HEK293 (cell line): ENCODE measurements around the gene SEMA3A.

Source experiments
- CTCF ChIA-PET: fragments of 350-600 bp; formaldehyde crosslinking; extraction: SDS; loops from one replicate; lab custom pipeline; 2021; ENCODE audit warnings: antibody characterized with exemption; lab: Yijun Ruan, JAX
- POLR2A ChIA-PET: fragments of 300-600 bp; formaldehyde crosslinking; extraction: SDS; loops from one replicate; lab custom pipeline; 2020; ENCODE audit warnings: antibody characterized with exemption, inconsistent platforms; lab: Yijun Ruan, JAX
- H3K27ac ChIP-seq: fragments of 200-500 bp; sonication (Bioruptor generic); 2 replicates; pipeline ENCODE4 v1.5.1; 2014; ENCODE audit warnings: low read depth, low read length, control low read depth, inconsistent platforms; ENCODE audit errors: extremely low read depth
- H3K36me3 ChIP-seq, 2 experiments: fragments of 200-500 bp in 1 of 2; sonication (Bioruptor generic) in 1 of 2; 1 replicate in 1 of 2; 2 replicates in 1 of 2; pipeline ENCODE4 v1.5.1; 2014 to 2017; ENCODE audit warnings: inconsistent platforms in 2 of 2, low read length in 2 of 2; ENCODE audit not compliant: control insufficient read depth in 2 of 2, insufficient read depth in 1 of 2
- H3K4me1 ChIP-seq: fragments of 200-500 bp; sonication (Bioruptor generic); 2 replicates; pipeline ENCODE4 v1.5.1; 2014; ENCODE audit warnings: mild to moderate bottlenecking, low read length, inconsistent platforms; ENCODE audit not compliant: control insufficient read depth, insufficient read depth
- H3K4me3 ChIP-seq: 2 replicates; pipeline ENCODE4 v1.5.1; 2011; ENCODE audit warnings: low read depth, mild to moderate bottlenecking, control low read depth, low read length, moderate library complexity
- H3K9me3 ChIP-seq: fragments of 200-500 bp; sonication (Bioruptor generic); 2 replicates; pipeline ENCODE4 v1.5.1; 2014; ENCODE audit warnings: low read depth, low read length, inconsistent platforms; ENCODE audit not compliant: control insufficient read depth, insufficient read depth
- BCL11B ChIP-seq: fragments of 450-650 bp; formaldehyde crosslinking; IDR thresholded peaks from 2 replicates; pipeline ENCODE4 v1.5.1; 2016; ENCODE audit warnings: low read depth, missing biosample characterization, missing genetic modification characterization
- WT1 ChIP-seq: fragments of 450-650 bp; formaldehyde crosslinking; IDR thresholded peaks from 2 replicates; pipeline ENCODE4 v1.5.1; 2016; ENCODE audit warnings: missing biosample characterization, missing genetic modification characterization
- ZBTB21 ChIP-seq: fragments of 450-650 bp; formaldehyde crosslinking; IDR thresholded peaks from 2 replicates; pipeline ENCODE4 v1.5.1; 2017; ENCODE audit warnings: missing biosample characterization, missing genetic modification characterization
- ZNF202 ChIP-seq: fragments of 450-650 bp; formaldehyde crosslinking; IDR thresholded peaks from 2 replicates; pipeline ENCODE4 v1.5.1; 2016; ENCODE audit warnings: missing biosample characterization, missing genetic modification characterization, borderline replicate concordance
- ZNF214 ChIP-seq: fragments of 450-650 bp; formaldehyde crosslinking; IDR thresholded peaks from 2 replicates; pipeline ENCODE4 v1.5.1; 2017; ENCODE audit warnings: missing biosample characterization, mild to moderate bottlenecking, missing genetic modification characterization, borderline replicate concordance
- ZNF324 ChIP-seq: fragments of 450-650 bp; formaldehyde crosslinking; IDR thresholded peaks from 2 replicates; pipeline ENCODE4 v1.5.1; 2016; ENCODE audit warnings: missing biosample characterization, missing genetic modification characterization
- ZNF404 ChIP-seq: fragments of 450-650 bp; formaldehyde crosslinking; IDR thresholded peaks from 2 replicates; pipeline ENCODE4 v1.5.1; 2017; ENCODE audit warnings: missing biosample characterization, missing genetic modification characterization
- ZNF423 ChIP-seq: fragments of 450-650 bp; formaldehyde crosslinking; IDR thresholded peaks from 2 replicates; pipeline ENCODE4 v1.5.1; 2016; ENCODE audit warnings: missing biosample characterization, missing genetic modification characterization
- ZNF621 ChIP-seq: fragments of 450-650 bp; formaldehyde crosslinking; IDR thresholded peaks from 2 replicates; pipeline ENCODE4 v1.5.1; 2017; ENCODE audit warnings: missing biosample characterization, missing genetic modification characterization
- ZNF629 ChIP-seq: fragments of 450-650 bp; formaldehyde crosslinking; IDR thresholded peaks from 2 replicates; pipeline ENCODE4 v1.5.1; 2017; ENCODE audit warnings: missing biosample characterization, missing genetic modification characterization
- ZNF654 ChIP-seq: fragments of 450-650 bp; formaldehyde crosslinking; IDR thresholded peaks from 2 replicates; pipeline ENCODE4 v1.5.1; 2016; ENCODE audit warnings: low read depth, missing biosample characterization, missing genetic modification characterization
- ZNF670 ChIP-seq: fragments of 450-650 bp; formaldehyde crosslinking; IDR thresholded peaks from 2 replicates; pipeline ENCODE4 v1.5.1; 2016; ENCODE audit warnings: missing biosample characterization, missing genetic modification characterization, low read depth
- ZSCAN30 ChIP-seq: fragments of 450-650 bp; IDR thresholded peaks from 2 replicates; pipeline ENCODE4 v1.5.1; 2018; ENCODE audit warnings: missing biosample characterization, mild to moderate bottlenecking, missing genetic modification characterization, moderate library complexity
- TF ChIP-seq, protein P1 (sequence below): fragments of 450-650 bp; IDR thresholded peaks from 2 replicates; pipeline ENCODE4 v1.5.1; 2018; ENCODE audit warnings: missing biosample characterization, mild to moderate bottlenecking, missing genetic modification characterization
- TF ChIP-seq, protein P2 (sequence below): fragments of 450-650 bp; formaldehyde crosslinking; IDR thresholded peaks from 2 replicates; pipeline ENCODE4 v1.5.1; 2016; ENCODE audit warnings: missing biosample characterization, missing genetic modification characterization
- TF ChIP-seq, protein P3 (sequence below): fragments of 450-650 bp; formaldehyde crosslinking; IDR thresholded peaks from 2 replicates; pipeline ENCODE4 v1.5.1; 2016; ENCODE audit warnings: missing biosample characterization, missing genetic modification characterization, low read depth
- TF ChIP-seq, protein P4 (sequence below): fragments of 450-650 bp; formaldehyde crosslinking; conservative IDR thresholded peaks from 2 replicates; pipeline ENCODE4 v1.5.1; 2016; ENCODE audit warnings: low read depth, missing biosample characterization, missing genetic modification characterization
- TF ChIP-seq, protein P5 (sequence below): fragments of 450-650 bp; formaldehyde crosslinking; IDR thresholded peaks from 2 replicates; pipeline ENCODE4 v1.5.1; 2016; ENCODE audit warnings: missing biosample characterization, missing genetic modification characterization

The SEMA3A gene

DNA sequence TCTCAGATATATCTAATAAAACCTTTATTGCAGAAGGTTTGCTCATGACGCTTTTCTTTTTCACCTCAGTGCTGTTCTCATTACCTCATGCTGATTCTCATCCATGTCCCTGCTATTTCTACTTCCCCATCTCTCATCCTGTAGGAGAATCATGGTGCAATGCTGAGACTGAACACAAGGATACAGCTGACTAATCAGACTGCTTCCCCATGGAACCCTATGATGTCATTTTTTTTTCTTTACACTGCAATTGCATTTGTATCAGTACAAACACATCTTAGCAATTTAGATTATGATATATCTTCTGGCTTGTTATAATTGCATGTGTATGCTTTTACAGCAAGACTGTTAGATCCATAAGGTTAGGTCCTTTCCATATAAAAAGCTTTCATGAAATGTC, 93.7 kb downstream of the SEMA3A start (continued):
- TF ChIP-seq, protein P1, sequence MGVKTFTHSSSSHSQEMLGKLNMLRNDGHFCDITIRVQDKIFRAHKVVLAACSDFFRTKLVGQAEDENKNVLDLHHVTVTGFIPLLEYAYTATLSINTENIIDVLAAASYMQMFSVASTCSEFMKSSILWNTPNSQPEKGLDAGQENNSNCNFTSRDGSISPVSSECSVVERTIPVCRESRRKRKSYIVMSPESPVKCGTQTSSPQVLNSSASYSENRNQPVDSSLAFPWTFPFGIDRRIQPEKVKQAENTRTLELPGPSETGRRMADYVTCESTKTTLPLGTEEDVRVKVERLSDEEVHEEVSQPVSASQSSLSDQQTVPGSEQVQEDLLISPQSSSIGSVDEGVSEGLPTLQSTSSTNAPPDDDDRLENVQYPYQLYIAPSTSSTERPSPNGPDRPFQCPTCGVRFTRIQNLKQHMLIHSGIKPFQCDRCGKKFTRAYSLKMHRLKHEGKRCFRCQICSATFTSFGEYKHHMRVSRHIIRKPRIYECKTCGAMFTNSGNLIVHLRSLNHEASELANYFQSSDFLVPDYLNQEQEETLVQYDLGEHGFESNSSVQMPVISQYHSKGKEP: no peak
- 0 out of 2 replicates have a peak, but pooled peaks have one; percentile 17 for TF ChIP-seq ZBTB21 (tag by site-specific recombination)
- no peak for TF ChIP-seq ZNF423 (tag by site-specific recombination)
- TF ChIP-seq, protein P2, sequence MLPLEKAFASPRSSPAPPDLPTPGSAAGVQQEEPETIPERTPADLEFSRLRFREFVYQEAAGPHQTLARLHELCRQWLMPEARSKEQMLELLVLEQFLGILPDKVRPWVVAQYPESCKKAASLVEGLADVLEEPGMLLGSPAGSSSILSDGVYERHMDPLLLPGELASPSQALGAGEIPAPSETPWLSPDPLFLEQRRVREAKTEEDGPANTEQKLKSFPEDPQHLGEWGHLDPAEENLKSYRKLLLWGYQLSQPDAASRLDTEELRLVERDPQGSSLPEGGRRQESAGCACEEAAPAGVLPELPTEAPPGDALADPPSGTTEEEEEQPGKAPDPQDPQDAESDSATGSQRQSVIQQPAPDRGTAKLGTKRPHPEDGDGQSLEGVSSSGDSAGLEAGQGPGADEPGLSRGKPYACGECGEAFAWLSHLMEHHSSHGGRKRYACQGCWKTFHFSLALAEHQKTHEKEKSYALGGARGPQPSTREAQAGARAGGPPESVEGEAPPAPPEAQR (tag by site-specific recombination): no peak
- TF ChIP-seq, protein P3, sequence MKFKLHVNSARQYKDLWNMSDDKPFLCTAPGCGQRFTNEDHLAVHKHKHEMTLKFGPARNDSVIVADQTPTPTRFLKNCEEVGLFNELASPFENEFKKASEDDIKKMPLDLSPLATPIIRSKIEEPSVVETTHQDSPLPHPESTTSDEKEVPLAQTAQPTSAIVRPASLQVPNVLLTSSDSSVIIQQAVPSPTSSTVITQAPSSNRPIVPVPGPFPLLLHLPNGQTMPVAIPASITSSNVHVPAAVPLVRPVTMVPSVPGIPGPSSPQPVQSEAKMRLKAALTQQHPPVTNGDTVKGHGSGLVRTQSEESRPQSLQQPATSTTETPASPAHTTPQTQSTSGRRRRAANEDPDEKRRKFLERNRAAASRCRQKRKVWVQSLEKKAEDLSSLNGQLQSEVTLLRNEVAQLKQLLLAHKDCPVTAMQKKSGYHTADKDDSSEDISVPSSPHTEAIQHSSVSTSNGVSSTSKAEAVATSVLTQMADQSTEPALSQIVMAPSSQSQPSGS: peak; percentile 85
- TF ChIP-seq ZNF621: no peak
- TF ChIP-seq ZNF654 (tag by site-specific recombination): no peak
- 0 out of 2 replicates have a peak, but pooled peaks have one; percentile 31 for TF ChIP-seq ZNF629
- no peak for TF ChIP-seq WT1 (tag by site-specific recombination)
- no peak for TF ChIP-seq ZNF670
- TF ChIP-seq, protein P4, sequence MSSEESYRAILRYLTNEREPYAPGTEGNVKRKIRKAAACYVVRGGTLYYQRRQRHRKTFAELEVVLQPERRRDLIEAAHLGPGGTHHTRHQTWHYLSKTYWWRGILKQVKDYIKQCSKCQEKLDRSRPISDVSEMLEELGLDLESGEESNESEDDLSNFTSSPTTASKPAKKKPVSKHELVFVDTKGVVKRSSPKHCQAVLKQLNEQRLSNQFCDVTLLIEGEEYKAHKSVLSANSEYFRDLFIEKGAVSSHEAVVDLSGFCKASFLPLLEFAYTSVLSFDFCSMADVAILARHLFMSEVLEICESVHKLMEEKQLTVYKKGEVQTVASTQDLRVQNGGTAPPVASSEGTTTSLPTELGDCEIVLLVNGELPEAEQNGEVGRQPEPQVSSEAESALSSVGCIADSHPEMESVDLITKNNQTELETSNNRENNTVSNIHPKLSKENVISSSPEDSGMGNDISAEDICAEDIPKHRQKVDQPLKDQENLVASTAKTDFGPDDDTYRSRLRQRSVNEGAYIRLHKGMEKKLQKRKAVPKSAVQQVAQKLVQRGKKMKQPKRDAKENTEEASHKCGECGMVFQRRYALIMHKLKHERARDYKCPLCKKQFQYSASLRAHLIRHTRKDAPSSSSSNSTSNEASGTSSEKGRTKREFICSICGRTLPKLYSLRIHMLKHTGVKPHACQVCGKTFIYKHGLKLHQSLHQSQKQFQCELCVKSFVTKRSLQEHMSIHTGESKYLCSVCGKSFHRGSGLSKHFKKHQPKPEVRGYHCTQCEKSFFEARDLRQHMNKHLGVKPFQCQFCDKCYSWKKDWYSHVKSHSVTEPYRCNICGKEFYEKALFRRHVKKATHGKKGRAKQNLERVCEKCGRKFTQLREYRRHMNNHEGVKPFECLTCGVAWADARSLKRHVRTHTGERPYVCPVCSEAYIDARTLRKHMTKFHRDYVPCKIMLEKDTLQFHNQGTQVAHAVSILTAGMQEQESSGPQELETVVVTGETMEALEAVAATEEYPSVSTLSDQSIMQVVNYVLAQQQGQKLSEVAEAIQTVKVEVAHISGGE (tag by site-specific recombination): no peak
- no peak for TF ChIP-seq ZNF214 (tag by site-specific recombination)
- TF ChIP-seq, protein P5, sequence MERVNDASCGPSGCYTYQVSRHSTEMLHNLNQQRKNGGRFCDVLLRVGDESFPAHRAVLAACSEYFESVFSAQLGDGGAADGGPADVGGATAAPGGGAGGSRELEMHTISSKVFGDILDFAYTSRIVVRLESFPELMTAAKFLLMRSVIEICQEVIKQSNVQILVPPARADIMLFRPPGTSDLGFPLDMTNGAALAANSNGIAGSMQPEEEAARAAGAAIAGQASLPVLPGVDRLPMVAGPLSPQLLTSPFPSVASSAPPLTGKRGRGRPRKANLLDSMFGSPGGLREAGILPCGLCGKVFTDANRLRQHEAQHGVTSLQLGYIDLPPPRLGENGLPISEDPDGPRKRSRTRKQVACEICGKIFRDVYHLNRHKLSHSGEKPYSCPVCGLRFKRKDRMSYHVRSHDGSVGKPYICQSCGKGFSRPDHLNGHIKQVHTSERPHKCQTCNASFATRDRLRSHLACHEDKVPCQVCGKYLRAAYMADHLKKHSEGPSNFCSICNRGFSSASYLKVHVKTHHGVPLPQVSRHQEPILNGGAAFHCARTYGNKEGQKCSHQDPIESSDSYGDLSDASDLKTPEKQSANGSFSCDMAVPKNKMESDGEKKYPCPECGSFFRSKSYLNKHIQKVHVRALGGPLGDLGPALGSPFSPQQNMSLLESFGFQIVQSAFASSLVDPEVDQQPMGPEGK: no peak
- no peak for TF ChIP-seq ZNF324 (tag by site-specific recombination)

DNA sequence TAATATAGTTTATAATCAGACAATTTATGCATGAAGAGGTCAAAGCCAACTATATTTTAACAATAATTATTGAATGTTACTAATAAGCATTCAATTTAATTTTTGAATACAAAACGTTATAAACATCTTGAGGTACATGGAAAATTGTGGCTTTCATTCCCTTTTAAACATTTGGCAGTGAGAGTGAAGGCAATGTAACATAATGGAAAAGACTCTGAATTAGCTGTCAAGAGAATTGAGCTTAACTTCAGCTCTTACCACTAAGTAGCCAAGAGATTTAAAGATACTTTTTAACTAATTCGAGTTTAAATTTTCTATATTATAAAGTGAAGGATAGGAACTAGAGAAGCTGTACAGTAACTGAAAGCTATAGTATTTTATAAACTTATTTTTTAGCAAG, 98.6 kb downstream of the SEMA3A start:
- H3K4me1 ChIP-seq: no peaks in the 10 kb centered on the region
- POLR2A ChIA-PET: no interaction called here
- H3K27ac ChIP-seq: no peak overlapping the region
- H3K36me3 ChIP-seq: no peaks in the 10 kb centered on the region
- TF ChIP-seq ZNF404 (tag by site-specific recombination) (no peak), ZNF202 (tag by site-specific recombination) (no peak), BCL11B (tag by site-specific recombination) (no peak), ZNF423 (tag by site-specific recombination) (no peak), ZSCAN30 (tag by site-specific recombination) (no peak)
- TF ChIP-seq, protein P5: no peak
- TF ChIP-seq, all 188 proteins: peak for 0
- Histone ChIP-seq H3K4me3 (no peak overlapping the region), H3K9me3 (no peaks in the 10 kb centered on the region)
- CTCF ChIA-PET: no interaction called here
